ENCODE results near the gene POLG2. TPM values are rescaled to one million over a fixed set of nuclear protein-coding genes. Genes with fewer than 3 reads are reported as not detected.

Gene POLG2
- total RNA-seq, 1 donor, result 8.2 TPM

- no peak for TF ChIP-seq CTCF (IDR thresholded peaks at IDR 0.05; ENCODE audit: insufficient read depth, low read length)
- DNase-seq (ENCODE audit: low read depth), result no peak
- no peak overlapping the region for H3K4me3 ChIP-seq (ENCODE audit: low read depth, low read length)
Measured at GRCh38 chr17:64458756-64459155, 38.1 kb downstream of the POLG2 start.

- no peak overlapping the region for H3K4me3 ChIP-seq (ENCODE audit: low read depth, low read length)
- DNase-seq (ENCODE audit: low read depth), result peak; percentile 37
- TF ChIP-seq CTCF (IDR thresholded peaks at IDR 0.05; ENCODE audit: insufficient read depth, low read length), result no peak
Measured at GRCh38 chr17:64457156-64457555, 39.7 kb downstream of the POLG2 start.

GRCh38 chr17:64455993-64456885 lies 40.6 kb downstream of the POLG2 start:
- no peak for DNase-seq (ENCODE audit: low read depth)
- H3K4me3 ChIP-seq (ENCODE audit: low read depth, low read length), result no peak overlapping the region
- no peak for TF ChIP-seq CTCF (IDR thresholded peaks at IDR 0.05; ENCODE audit: insufficient read depth, low read length)

GRCh38 chr17:64449545-64449944 lies 47.3 kb downstream of the POLG2 start:
- peak overlapping the region; percentile 39 for H3K4me3 ChIP-seq (ENCODE audit: low read depth, low read length)
- TF ChIP-seq CTCF (IDR thresholded peaks at IDR 0.05; ENCODE audit: insufficient read depth, low read length), result no peak
- DNase-seq (ENCODE audit: low read depth), result no peak

GRCh38 chr17:64448665-64449512 lies 48.0 kb downstream of the POLG2 start, which contains the start of gene MILR1:
Gene MILR1, plus strand, starts transcription at chr17:64449115. Its CDS starts 54 bp downstream, at chr17:64449169.
- peak within 1 kb of the TSS; percentile 51 for H3K4me3 ChIP-seq (ENCODE audit: low read depth, low read length)
- no peak for TF ChIP-seq CTCF (IDR thresholded peaks at IDR 0.05; ENCODE audit: insufficient read depth, low read length)
- DNase-seq (ENCODE audit: low read depth), result peak; percentile 91

GRCh38 chr17:64447526-64447925 lies 49.3 kb downstream of the POLG2 start:
- no peak for DNase-seq (ENCODE audit: low read depth)
- H3K4me3 ChIP-seq (ENCODE audit: low read depth, low read length), result no peak overlapping the region
- no peak for TF ChIP-seq CTCF (IDR thresholded peaks at IDR 0.05; ENCODE audit: insufficient read depth, low read length)
